22Rv1 (cell line): ENCODE results near the gene MAGI2.
"Not testable (repeated sequence)": the region's sequence is repeated elsewhere in the genome, so short reads cannot be mapped to it uniquely, and the experiment has no call there.

Source experiments
- H3K27ac ChIP-seq: fragments of 450-650 bp; 2 replicates; pipeline ENCODE4 v1.5.1; 2017
- ZFX ChIP-seq: fragments of 450-650 bp; IDR thresholded peaks from 2 replicates; pipeline ENCODE4 v1.6.1; 2017; ENCODE audit warnings: antibody characterized with exemption, borderline replicate concordance
- TF ChIP-seq, protein P1 (sequence below): fragments of 450-650 bp; IDR thresholded peaks from 2 replicates; pipeline ENCODE4 v1.5.1; 2017; ENCODE audit warnings: mild to moderate bottlenecking

Gene MAGI2

DNA sequence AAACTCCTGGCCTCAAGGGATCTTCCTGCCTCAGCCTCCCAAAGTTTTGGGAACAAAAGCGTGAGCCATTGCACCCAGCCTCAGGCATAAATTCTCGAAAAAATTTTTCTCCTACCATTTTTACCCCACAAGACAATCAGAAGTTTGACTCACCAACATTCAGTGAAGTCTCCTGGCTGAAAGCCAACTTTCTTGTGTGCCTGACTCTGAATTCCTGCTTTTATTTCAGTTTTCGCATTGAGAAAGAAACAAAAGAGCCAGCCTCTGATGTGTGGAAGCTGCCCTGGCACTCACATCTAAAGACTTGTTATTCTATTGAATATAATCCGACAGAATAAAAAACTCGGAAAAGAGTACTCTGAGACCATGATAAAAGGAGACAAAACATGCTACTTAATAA, 402.9 kb downstream of the MAGI2 start:
- TF ChIP-seq, protein P1, sequence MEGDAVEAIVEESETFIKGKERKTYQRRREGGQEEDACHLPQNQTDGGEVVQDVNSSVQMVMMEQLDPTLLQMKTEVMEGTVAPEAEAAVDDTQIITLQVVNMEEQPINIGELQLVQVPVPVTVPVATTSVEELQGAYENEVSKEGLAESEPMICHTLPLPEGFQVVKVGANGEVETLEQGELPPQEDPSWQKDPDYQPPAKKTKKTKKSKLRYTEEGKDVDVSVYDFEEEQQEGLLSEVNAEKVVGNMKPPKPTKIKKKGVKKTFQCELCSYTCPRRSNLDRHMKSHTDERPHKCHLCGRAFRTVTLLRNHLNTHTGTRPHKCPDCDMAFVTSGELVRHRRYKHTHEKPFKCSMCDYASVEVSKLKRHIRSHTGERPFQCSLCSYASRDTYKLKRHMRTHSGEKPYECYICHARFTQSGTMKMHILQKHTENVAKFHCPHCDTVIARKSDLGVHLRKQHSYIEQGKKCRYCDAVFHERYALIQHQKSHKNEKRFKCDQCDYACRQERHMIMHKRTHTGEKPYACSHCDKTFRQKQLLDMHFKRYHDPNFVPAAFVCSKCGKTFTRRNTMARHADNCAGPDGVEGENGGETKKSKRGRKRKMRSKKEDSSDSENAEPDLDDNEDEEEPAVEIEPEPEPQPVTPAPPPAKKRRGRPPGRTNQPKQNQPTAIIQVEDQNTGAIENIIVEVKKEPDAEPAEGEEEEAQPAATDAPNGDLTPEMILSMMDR: no peak
- no peak for TF ChIP-seq ZFX
- no peak overlapping the region for H3K27ac ChIP-seq

DNA sequence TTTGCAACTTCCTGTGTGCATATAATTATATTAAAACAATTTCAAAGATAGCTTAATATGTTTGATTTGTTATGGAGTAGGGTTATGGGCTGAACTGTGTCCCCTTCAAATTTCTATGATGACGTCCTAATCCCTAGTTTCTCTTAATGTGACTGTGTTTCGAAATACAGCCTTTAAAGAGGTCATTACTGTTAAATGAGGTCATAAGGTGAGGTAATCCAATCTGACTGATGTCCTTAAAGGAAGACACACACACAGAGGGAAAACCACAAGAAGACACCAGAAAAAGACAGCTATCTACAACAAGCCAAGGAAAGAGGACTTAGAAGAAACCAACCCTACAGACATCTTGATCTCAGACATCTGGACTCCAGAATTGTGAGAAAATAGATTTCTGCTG, 407.4 kb downstream of the MAGI2 start:
- no peak for TF ChIP-seq ZFX
- TF ChIP-seq, protein P1: no peak
- no peak overlapping the region for H3K27ac ChIP-seq

DNA sequence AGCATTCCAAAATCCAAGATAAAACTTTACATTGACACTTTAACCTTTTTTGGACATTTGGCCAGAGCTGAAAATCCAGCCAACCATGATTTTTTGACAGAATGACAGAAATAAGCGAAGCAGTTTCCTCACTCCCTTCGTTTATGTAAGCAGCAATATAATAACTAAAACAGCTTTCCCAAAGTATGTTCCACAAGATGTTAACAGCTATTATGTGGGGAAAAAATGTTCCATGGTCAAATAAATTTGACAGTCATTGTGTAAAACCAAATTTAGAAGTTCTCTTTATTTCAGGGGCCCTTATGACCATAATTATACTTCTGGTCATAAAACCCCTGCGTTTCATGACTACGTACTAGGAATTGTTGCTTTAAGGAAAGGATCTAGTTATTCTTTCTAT, 416.5 kb downstream of the MAGI2 start:
- TF ChIP-seq ZFX: no peak
- TF ChIP-seq, protein P1: no peak
- no peak overlapping the region for H3K27ac ChIP-seq

DNA sequence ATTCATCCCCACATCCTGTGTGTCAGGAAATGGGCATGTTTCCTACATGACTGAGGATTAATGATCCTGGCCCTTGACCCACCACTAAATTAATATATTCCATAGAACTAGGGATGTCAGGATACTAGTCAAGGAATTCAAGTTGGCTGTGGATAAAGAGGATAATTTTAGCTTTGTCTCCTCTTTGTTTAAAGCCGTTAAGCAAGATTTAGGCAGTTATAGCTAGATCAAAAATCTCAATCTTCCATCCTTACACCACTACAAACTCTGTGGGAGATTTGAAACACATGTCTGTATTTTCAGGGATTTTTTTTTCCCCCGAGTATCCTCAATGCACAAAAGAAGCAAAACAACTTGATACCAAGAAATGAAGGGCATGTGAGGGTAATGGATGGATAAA, 417.1 kb downstream of the MAGI2 start:
- TF ChIP-seq ZFX: no peak
- TF ChIP-seq, protein P1: no peak
- no peak overlapping the region for H3K27ac ChIP-seq

DNA sequence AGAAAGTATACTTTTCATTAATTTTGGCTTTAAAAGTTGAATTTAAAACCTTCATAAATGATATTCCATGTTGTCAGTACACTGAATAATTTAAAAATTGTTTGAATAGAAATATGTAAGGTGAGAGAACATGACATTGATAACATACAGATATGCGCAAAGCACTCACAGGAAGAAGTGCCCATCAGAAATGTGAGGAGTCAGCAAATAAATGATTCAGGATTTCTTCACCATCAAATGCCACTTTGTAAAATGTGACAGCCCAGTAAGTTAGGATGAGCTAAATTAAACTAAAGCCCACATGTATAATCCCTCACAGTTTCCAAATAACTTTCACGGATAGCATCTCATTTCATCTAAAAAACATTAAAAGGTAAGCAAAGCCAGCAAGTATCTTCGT, 417.6 kb downstream of the MAGI2 start:
- TF ChIP-seq, protein P1: no peak

DNA sequence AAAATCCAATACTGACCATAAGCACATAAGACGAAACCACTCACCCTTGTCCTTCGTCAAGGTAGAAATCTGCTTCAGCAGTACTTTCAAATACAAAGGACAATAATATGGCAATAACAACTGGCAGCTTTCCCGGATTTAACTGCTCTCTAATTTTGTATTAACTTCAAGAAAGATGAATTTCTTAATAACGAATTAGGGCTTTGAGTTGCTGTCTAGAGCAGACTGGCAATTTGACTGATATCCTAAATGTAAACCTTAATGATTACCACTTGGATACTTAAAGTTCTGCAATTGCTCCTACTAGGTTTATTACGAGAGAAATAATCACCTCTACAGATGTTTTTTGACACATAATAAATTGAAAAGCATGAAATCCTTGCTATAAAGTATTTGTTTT, 418.7 kb downstream of the MAGI2 start:
- TF ChIP-seq ZFX: no peak
- TF ChIP-seq, protein P1: no peak

More for the DNA sequence above, 417.6 kb downstream of the MAGI2 start:
- H3K27ac ChIP-seq: no peak overlapping the region

DNA sequence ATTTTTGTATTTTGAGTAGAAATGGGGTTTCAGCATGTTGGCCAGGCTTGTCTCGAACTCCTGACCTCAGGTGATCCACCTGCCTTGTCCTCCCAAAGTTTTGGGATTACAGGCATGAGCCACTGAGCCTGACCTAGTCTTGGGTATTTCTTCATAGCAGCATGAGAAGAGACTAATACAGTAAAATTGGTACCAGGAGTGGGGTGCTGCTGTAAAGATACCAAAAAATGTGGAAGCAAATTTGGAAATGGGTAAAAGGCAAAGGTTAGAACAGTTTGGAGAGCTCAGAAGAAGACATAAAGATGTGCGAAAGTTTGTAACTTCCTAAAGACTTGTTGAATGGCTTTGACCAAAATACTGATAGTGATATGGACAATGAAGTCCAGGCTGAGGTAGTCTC, 433.8 kb downstream of the MAGI2 start:
- H3K27ac ChIP-seq: not testable (repeated sequence)

More for the DNA sequence above, 418.7 kb downstream of the MAGI2 start:
- H3K27ac ChIP-seq: no peak overlapping the region

DNA sequence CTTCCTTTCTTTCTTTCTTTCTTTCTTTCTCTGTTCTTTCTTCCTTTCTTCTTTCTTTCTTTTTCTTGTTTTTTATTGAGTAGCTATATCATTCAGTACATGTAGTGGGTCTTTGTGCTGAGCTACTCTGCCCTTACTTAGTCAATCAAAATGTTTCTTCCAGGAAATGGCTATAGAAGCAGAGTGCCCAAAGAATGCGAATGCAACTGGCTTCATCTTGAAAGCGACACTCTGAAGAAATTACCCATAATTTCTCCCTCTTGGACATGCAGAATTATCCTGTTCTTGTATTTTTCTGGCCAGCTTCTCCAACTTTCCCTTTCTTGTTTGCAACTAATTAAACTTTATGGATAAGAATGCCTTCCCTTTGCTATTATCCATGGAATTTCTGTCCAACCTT, 441.5 kb downstream of the MAGI2 start:
- TF ChIP-seq, protein P1: no peak
- TF ChIP-seq ZFX: no peak
- H3K27ac ChIP-seq: no peak overlapping the region
